Immature natural killer cell (primary cell): ENCODE measurements around the gene LILRA6. TPM values are rescaled to one million over a fixed set of nuclear protein-coding genes. Genes with fewer than 3 reads are reported as not detected.
"Not testable (repeated sequence)": the region's sequence is repeated elsewhere in the genome, so short reads cannot be mapped to it uniquely, and the experiment has no call there.

ENCODE experiments used
- DNase-seq, 3 donors: peaks; one replicate each; pipeline ENCODE4 v3.0.0; 2022; ENCODE audit warnings: mixed read lengths in 1 of 3
- H3K27ac Mint-ChIP-seq, 6 donors: one replicate each; pipeline ENCODE4 v1.8.0; 2020; ENCODE audit warnings: mixed read lengths in 6 of 6, mild to moderate bottlenecking in 5 of 6, inconsistent platforms in 4 of 6, moderate library complexity in 3 of 6
- H3K27me3 Mint-ChIP-seq, 3 donors: one replicate each; pipeline ENCODE4 v1.8.0; 2020 to 2021; ENCODE audit warnings: low read depth in 3 of 3, mild to moderate bottlenecking in 3 of 3, mixed read lengths in 3 of 3, moderate library complexity in 3 of 3, inconsistent platforms in 1 of 3
- H3K36me3 Mint-ChIP-seq, 3 donors: one replicate each; pipeline ENCODE4 v1.8.0; 2020; ENCODE audit warnings: mixed read lengths in 3 of 3, inconsistent platforms in 2 of 3, mild to moderate bottlenecking in 2 of 3
- H3K4me1 Mint-ChIP-seq, 2 donors: one replicate each; pipeline ENCODE4 v1.8.0; 2020; ENCODE audit warnings: inconsistent platforms in 2 of 2, mild to moderate bottlenecking in 2 of 2, mixed read lengths in 2 of 2, moderate library complexity in 1 of 2
- H3K4me3 Mint-ChIP-seq, 5 donors: one replicate each; pipeline ENCODE4 v1.8.0; 2020; ENCODE audit warnings: mild to moderate bottlenecking in 5 of 5, mixed read lengths in 5 of 5, inconsistent platforms in 3 of 5, moderate library complexity in 3 of 5
- H3K9me3 Mint-ChIP-seq, 6 donors: one replicate each; pipeline ENCODE4 v1.8.0; 2020; ENCODE audit warnings: mild to moderate bottlenecking in 6 of 6, mixed read lengths in 6 of 6, inconsistent platforms in 4 of 6, moderate library complexity in 3 of 6
- polyA plus RNA-seq, 3 donors: library from polyadenylated mRNA; unstranded; fragments of 300-500 nt; fragmentation: Illumina TruSeq; gene quantifications; one replicate each; pipeline ENCODE4 v1.2.3, GENCODE V29; 2021

Gene LILRA6
- polyA plus RNA-seq, 3 donors from 2014 or later: 0.33 to 0.53 (median 0.39) TPM

GRCh38 chr19:54254195-54254906, 11.8 kb upstream of the LILRA6 start:
- Mint-ChIP-seq H3K27me3 (peaks cover 4 to 6% (median 6%) of the 10 kb centered on the region in 3 donors), H3K4me1 (no peaks in the 10 kb centered on the region), H3K4me3 (no peak overlapping the region), H3K9me3 (no peaks in the 10 kb centered on the region), H3K27ac (no peak overlapping the region), H3K36me3 (no peaks in the 10 kb centered on the region)
- no peak for DNase-seq

GRCh38 chr19:54253331-54254194, 11.0 kb upstream of the LILRA6 start:
- Mint-ChIP-seq H3K27ac (no peak overlapping the region), H3K27me3 (peaks cover 4 to 6% (median 4%) of the 10 kb centered on the region in 3 donors), H3K4me1 (no peaks in the 10 kb centered on the region), H3K36me3 (no peaks in the 10 kb centered on the region), H3K4me3 (no peak overlapping the region), H3K9me3 (no peaks in the 10 kb centered on the region)
- DNase-seq: no peak

GRCh38 chr19:54252845-54253244, 10.3 kb upstream of the LILRA6 start:
- Mint-ChIP-seq H3K36me3 (no peaks in the 10 kb centered on the region), H3K9me3 (no peaks in the 10 kb centered on the region), H3K4me1 (peaks cover 7% of the 10 kb centered on the region in 2 donors), H3K27ac (no peak overlapping the region), H3K4me3 (no peak overlapping the region), H3K27me3 (peaks cover 3 to 6% (median 4%) of the 10 kb centered on the region in 3 donors)
- DNase-seq: no peak

- no peaks in the 10 kb centered on the region for H3K9me3 Mint-ChIP-seq
- H3K27me3 Mint-ChIP-seq: peaks cover 0 to 3% (median 2%) of the 10 kb centered on the region in 3 donors
- H3K4me1 Mint-ChIP-seq: peaks cover 13% of the 10 kb centered on the region in 2 donors
- H3K4me3 Mint-ChIP-seq: no peak overlapping the region
- H3K27ac Mint-ChIP-seq: no peak overlapping the region
- DNase-seq: no peak
- H3K36me3 Mint-ChIP-seq: no peaks in the 10 kb centered on the region
Measured at GRCh38 chr19:54252243-54252642, 9.7 kb upstream of the LILRA6 start.

- Mint-ChIP-seq H3K4me1 (peaks cover 16% of the 10 kb centered on the region in 2 donors), H3K27ac (peak overlapping the region; percentile 2 to 64 (median 12)), H3K4me3 (peak overlapping the region; percentile 18 to 62 (median 53)), H3K9me3 (no peaks in the 10 kb centered on the region), H3K36me3 (no peaks in the 10 kb centered on the region), H3K27me3 (peaks cover 0 to 2% (median 0%) of the 10 kb centered on the region in 3 donors)
- peak; percentile 28 to 59 (median 41) for DNase-seq
Measured at GRCh38 chr19:54248016-54248601, 5.5 kb upstream of the LILRA6 start.

GRCh38 chr19:54247106-54247930, 4.7 kb upstream of the LILRA6 start:
- no peaks in the 10 kb centered on the region for H3K27me3 Mint-ChIP-seq
- H3K4me3 Mint-ChIP-seq: peak overlapping the region; percentile 18 to 62 (median 53)
- H3K36me3 Mint-ChIP-seq: no peaks in the 10 kb centered on the region
- no peaks in the 10 kb centered on the region for H3K9me3 Mint-ChIP-seq
- no peak for DNase-seq
- H3K4me1 Mint-ChIP-seq: peaks cover 16% of the 10 kb centered on the region in 2 donors
- peak overlapping the region in 5 of 6 donors; percentile 2 to 64 (median 13) for H3K27ac Mint-ChIP-seq

GRCh38 chr19:54245936-54246335, 3.3 kb upstream of the LILRA6 start:
- Mint-ChIP-seq H3K27me3 (no peaks in the 10 kb centered on the region), H3K36me3 (no peaks in the 10 kb centered on the region), H3K9me3 (no peaks in the 10 kb centered on the region), H3K4me3 (no peak overlapping the region), H3K4me1 (peaks cover 16% of the 10 kb centered on the region in 2 donors), H3K27ac (no peak overlapping the region)
- DNase-seq: no peak

- not testable (repeated sequence) for H3K9me3 Mint-ChIP-seq, H3K4me3 Mint-ChIP-seq, DNase-seq, H3K36me3 Mint-ChIP-seq, H3K27me3 Mint-ChIP-seq, H3K27ac Mint-ChIP-seq
- H3K4me1 Mint-ChIP-seq: peaks cover 16% of the 10 kb centered on the region in 2 donors
Measured at GRCh38 chr19:54243809-54244208, 1.2 kb upstream of the LILRA6 start.

- H3K4me1 Mint-ChIP-seq, H3K4me3 Mint-ChIP-seq, H3K9me3 Mint-ChIP-seq, H3K27me3 Mint-ChIP-seq, H3K36me3 Mint-ChIP-seq, DNase-seq, H3K27ac Mint-ChIP-seq: not testable (repeated sequence)
Measured at GRCh38 chr19:54242234-54242633, 356 bp downstream of the LILRA6 start.

GRCh38 chr19:54240372-54241336, 1.9 kb downstream of the LILRA6 start:
- H3K4me1 Mint-ChIP-seq, H3K9me3 Mint-ChIP-seq, H3K27ac Mint-ChIP-seq, H3K27me3 Mint-ChIP-seq, H3K4me3 Mint-ChIP-seq, H3K36me3 Mint-ChIP-seq, DNase-seq: not testable (repeated sequence)

- not testable (repeated sequence) for H3K4me1 Mint-ChIP-seq, H3K9me3 Mint-ChIP-seq, H3K27ac Mint-ChIP-seq, DNase-seq, H3K4me3 Mint-ChIP-seq, H3K27me3 Mint-ChIP-seq, H3K36me3 Mint-ChIP-seq
Measured at GRCh38 chr19:54239491-54240371, 2.9 kb downstream of the LILRA6 start.

- Mint-ChIP-seq H3K4me1 (peaks cover 0 to 4% of the 10 kb centered on the region in 2 donors), H3K4me3 (no peak overlapping the region), H3K27me3 (peaks cover 3 to 14% (median 7%) of the 10 kb centered on the region in 3 donors), H3K36me3 (no peaks in the 10 kb centered on the region), H3K27ac (no peak overlapping the region), H3K9me3 (peaks cover 0 to 2% (median 0%) of the 10 kb centered on the region in 6 donors)
- DNase-seq: no peak
Measured at GRCh38 chr19:54233941-54234340, 8.6 kb downstream of the LILRA6 start.
